Measurements from ENCODE around the gene PGM2. TPM values are rescaled to one million over a fixed set of nuclear protein-coding genes. Genes with fewer than 3 reads are reported as not detected.

PGM2 gene
- total RNA-seq, 4 donors from 2014 or later: 13.7 to 24.3 (median 15.5) TPM

DNA sequence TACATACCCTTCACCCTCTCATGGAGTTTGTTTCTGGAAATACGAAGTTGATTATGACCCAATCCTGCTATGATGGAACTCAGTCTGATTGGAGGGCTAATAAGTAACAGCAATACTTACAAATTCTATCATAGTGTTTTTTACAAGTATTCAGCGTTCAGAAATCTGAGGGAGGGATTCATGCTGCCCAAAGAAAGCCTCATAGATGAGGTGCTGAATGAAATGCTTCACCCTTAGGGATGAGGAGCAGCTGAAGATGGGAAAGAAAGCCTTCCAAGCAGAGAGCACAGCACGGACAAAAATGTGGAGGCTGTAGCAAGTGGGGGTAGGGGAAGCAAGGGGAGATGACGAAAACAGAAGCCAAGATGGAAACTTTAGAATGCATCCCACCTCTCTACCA, 36.5 kb downstream of the PGM2 start:
- no peak for TF ChIP-seq POLR2A (IDR thresholded peaks at IDR 0.05)
- TF ChIP-seq, protein P1, sequence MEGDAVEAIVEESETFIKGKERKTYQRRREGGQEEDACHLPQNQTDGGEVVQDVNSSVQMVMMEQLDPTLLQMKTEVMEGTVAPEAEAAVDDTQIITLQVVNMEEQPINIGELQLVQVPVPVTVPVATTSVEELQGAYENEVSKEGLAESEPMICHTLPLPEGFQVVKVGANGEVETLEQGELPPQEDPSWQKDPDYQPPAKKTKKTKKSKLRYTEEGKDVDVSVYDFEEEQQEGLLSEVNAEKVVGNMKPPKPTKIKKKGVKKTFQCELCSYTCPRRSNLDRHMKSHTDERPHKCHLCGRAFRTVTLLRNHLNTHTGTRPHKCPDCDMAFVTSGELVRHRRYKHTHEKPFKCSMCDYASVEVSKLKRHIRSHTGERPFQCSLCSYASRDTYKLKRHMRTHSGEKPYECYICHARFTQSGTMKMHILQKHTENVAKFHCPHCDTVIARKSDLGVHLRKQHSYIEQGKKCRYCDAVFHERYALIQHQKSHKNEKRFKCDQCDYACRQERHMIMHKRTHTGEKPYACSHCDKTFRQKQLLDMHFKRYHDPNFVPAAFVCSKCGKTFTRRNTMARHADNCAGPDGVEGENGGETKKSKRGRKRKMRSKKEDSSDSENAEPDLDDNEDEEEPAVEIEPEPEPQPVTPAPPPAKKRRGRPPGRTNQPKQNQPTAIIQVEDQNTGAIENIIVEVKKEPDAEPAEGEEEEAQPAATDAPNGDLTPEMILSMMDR (IDR thresholded peaks at IDR 0.05): no peak
- TF ChIP-seq EP300 (IDR thresholded peaks at IDR 0.05): no peak
- H3K9me3 ChIP-seq: no peaks in the 10 kb centered on the region
- no peak for DNase-seq (ENCODE audit: low spot score in 2 of 2)
- H3K4me1 ChIP-seq: peaks cover 0 to 16% (median 0%) of the 10 kb centered on the region in 4 donors
- 78% methylated on average over 4 of the region's 4 CpGs for WGBS, 2 donors
- no peaks in the 10 kb centered on the region for H3K27me3 ChIP-seq
- no peak overlapping the region for H3K4me3 ChIP-seq
- no peak overlapping the region for H3K27ac ChIP-seq
- H3K36me3 ChIP-seq: peaks cover 0 to 9% (median 0%) of the 10 kb centered on the region in 3 donors

DNA sequence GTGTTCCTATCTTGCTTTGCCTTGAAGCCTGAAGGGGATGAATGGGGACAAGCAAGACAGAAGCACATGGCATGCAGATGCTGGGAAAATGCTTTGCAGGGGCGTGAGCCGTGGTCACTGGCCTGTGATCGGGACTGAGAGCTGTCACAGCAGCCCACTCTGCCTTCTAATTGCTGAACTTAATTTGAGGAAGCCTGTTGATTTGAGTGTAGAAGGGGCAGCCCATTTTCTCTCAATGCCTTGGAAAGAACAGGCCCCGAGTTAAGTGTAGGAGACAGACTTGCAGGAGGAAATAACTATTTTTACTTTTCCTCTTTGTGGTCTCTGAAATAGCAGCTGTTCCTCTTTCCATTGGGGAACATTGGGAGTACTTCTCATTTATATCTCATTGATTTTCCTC, 38.3 kb downstream of the PGM2 start:
- Histone ChIP-seq H3K4me1 (peaks cover 0 to 16% (median 0%) of the 10 kb centered on the region in 4 donors), H3K27ac (no peak overlapping the region), H3K9me3 (no peaks in the 10 kb centered on the region), H3K4me3 (no peak overlapping the region), H3K36me3 (peaks cover 0 to 5% (median 0%) of the 10 kb centered on the region in 3 donors), H3K27me3 (no peaks in the 10 kb centered on the region)
- DNase-seq (ENCODE audit: low spot score in 2 of 2): no peak
- TF ChIP-seq POLR2A (IDR thresholded peaks at IDR 0.05): no peak
- TF ChIP-seq EP300 (IDR thresholded peaks at IDR 0.05): peak in 1 of 2 donors; percentile 37
- TF ChIP-seq, protein P1 (IDR thresholded peaks at IDR 0.05): no peak
- 57 to 69% methylated on average over 4 of the region's 4 CpGs for WGBS, 2 donors

DNA sequence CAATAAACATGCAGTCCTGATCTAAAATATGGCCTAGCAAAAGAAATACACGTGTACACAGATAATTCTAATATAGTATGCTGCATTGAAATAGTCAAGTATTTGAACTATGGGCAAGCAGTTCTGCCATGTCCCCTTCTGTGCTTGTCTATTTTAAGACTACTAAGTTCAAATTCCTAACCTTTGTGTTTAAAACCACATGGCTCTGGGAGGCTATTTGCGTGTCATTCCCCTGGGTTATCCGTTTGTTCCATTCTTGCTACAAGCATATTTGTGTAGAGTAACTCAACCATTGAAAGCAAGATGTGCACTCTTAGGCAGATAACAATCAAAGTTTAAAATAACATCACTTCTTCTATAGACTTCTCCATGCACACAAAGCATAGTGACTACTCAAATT, 39.0 kb downstream of the PGM2 start:
- Histone ChIP-seq H3K4me3 (no peak overlapping the region), H3K9me3 (no peaks in the 10 kb centered on the region), H3K36me3 (peaks cover 0 to 5% (median 0%) of the 10 kb centered on the region in 3 donors), H3K27me3 (no peaks in the 10 kb centered on the region), H3K4me1 (peaks cover 0 to 16% (median 0%) of the 10 kb centered on the region in 4 donors), H3K27ac (no peak overlapping the region)
- TF ChIP-seq POLR2A (IDR thresholded peaks at IDR 0.05) (no peak), EP300 (IDR thresholded peaks at IDR 0.05) (no peak)
- TF ChIP-seq, protein P1 (IDR thresholded peaks at IDR 0.05): no peak
- no peak for DNase-seq (ENCODE audit: low spot score in 2 of 2)
- WGBS, 2 donors: 55 to 61% methylated on average over 3 of the region's 3 CpGs

DNA sequence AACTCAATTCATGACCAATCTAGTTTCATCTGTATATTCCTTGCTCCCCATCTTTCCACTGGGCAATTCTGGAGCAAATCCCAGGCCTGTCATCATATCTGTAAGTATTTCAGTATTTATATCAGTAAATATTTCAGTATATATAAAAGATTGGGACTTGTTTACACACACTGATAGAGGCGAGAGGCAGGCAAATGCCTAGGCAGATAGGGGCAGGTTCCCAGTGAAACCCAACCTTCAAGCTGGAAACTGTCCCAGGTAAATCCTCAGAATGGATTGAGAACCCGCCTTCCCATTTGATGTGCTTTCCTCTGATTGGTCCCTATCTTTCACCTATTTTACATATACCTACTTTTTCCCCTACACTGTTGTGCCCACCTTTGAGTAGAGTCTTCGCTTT, 40.6 kb downstream of the PGM2 start:
- H3K9me3 ChIP-seq: no peaks in the 10 kb centered on the region
- 97 to 100% methylated on average over 3 of the region's 3 CpGs for WGBS, 2 donors
- peaks cover 0 to 16% (median 0%) of the 10 kb centered on the region in 4 donors for H3K4me1 ChIP-seq

DNA sequence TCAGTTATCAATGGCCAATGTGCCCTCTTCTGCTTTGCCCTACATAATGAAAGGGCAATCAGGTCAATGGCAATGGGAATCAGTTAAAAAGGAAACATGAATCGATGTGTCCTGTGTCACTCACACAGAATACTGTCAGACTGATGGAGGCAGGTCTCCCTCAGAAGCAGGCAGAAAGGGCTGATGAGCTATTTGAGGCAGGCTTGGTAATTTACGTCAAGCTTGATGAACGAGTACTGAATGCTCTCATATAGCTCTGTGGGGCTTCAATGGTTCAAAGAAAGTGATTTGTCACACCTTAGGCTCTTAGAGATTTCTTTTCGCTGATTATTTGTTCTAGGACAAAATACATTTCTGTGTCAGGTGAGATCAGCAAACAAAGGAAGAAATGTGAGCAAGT, 41.8 kb downstream of the PGM2 start:
- H3K4me3 ChIP-seq: no peak overlapping the region
- DNase-seq (ENCODE audit: low spot score in 2 of 2): no peak
- peaks cover 0 to 18% (median 0%) of the 10 kb centered on the region in 4 donors for H3K4me1 ChIP-seq
- H3K27me3 ChIP-seq: no peaks in the 10 kb centered on the region
- WGBS, 2 donors: 80 to 87% methylated on average over 4 of the region's 4 CpGs
- no peak overlapping the region for H3K27ac ChIP-seq
- no peaks in the 10 kb centered on the region for H3K9me3 ChIP-seq
- peaks cover 0 to 5% (median 0%) of the 10 kb centered on the region in 3 donors for H3K36me3 ChIP-seq
- TF ChIP-seq EP300 (IDR thresholded peaks at IDR 0.05): no peak

More for the DNA sequence above, 40.6 kb downstream of the PGM2 start:
- DNase-seq (ENCODE audit: low spot score in 2 of 2): no peak
- TF ChIP-seq, protein P1 (IDR thresholded peaks at IDR 0.05): no peak
- TF ChIP-seq POLR2A (IDR thresholded peaks at IDR 0.05): no peak
- H3K27me3 ChIP-seq: no peaks in the 10 kb centered on the region
- H3K27ac ChIP-seq: no peak overlapping the region
- no peak overlapping the region for H3K4me3 ChIP-seq
- H3K36me3 ChIP-seq: peaks cover 0 to 5% (median 0%) of the 10 kb centered on the region in 3 donors

Measured in tibial nerve (tissue), 4 donors.